GM19467 (cell line): ENCODE data around the gene PHF1.

Experiments used
- ATAC-seq: cut with Tn5 transposase; IDR thresholded peaks from one replicate; pipeline ENCODE4 v1.9.1; 2021; ENCODE audit warnings: mild to moderate bottlenecking, moderate library complexity; ENCODE audit not compliant: unreplicated experiment

The PHF1 gene

DNA sequence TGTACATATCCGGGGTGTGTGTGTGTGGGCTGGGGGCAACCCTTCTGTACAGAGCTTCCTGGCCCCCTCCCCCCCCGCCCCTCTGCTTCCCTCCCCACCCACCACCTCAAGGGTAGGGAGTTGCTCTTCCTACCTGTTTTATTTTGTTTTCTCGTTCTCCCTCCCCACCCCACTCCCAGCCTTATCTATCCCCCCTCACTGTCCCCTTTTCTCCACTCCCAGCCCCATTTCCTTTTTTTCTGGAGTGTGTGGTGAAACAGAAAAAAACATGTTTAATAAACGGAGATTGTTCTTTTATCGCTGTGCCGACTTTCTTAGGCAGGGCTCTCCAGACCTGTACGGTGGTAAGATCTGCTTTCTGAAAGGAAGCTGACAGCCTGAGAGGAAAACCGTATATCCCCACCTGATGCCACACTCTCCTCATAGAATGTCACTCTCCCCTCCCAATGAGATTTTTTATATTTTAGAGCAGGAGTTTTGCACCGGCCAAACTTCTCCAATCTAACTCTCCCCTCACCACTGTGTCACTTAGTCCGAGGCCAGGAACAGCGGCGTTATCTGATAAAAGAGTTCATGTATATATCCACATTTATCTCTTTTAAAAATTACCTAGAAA lies 42.7 kb downstream of the PHF1 start:
- no peak for ATAC-seq

DNA sequence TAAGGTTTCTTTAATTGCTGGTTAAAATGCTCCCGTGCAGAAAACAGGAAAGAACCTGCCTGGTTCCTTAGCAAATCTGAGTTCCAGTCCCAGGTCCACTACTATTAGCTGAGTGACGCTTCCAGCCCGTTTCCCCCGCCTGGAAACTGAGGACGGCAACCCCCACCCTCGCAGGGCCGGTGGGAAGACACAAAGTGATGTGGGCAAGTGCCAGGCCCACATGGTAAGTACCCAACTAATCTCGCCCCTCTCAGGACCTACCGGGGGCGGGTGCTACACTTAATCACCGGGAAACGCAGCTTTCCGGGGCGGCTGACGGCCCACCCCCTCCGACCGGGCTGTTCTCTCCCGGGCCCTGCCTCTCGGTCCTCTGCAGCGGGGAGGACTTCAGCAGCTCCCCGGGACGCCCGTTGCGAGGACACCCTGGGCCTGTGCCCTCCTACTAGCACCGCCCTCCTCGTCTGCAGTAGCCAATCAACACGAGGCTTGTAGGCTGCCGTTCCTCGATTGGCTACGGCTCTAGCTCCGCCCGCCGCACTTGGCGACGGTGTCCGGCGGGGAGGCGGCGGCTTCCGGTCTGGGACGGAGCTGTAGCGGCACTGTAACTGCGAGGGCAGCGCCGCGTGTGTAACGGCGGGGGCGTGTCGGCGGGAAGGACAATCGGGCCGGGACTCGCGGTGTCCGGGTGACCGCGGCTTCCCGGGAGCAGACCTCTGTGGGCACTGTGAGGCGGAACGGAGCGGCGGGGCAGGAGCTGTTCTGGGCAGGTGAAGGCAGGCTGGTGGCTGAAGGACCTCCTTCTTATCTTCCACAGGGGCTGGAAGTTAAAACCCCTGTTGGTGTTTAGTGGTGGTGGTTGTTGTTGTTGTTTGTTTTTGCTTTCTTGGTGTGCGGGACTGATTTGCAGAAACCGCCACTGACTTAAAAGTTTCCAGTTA lies 43.5 kb downstream of the PHF1 start, which contains the start of gene ZBTB9:
TSS of gene ZBTB9 (plus strand) at position 568 of the 938 bp plus-strand sequence. CDS start 525 bp downstream, outside the sequence.
- peak; percentile 97 for ATAC-seq

DNA sequence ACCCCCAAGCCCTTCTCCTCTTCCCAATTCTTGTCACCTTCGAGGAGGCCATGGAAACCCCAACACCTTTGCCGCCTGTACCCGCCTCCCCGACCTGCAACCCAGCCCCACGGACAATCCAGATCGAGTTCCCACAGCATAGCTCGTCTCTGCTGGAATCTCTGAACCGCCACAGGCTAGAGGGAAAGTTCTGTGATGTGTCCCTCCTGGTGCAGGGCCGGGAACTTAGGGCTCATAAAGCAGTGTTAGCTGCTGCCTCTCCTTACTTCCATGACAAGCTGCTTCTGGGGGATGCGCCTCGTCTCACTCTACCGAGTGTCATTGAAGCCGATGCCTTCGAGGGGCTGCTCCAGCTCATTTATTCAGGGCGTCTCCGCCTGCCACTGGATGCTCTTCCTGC lies 44.2 kb downstream of the PHF1 start:
- ATAC-seq = no peak

DNA sequence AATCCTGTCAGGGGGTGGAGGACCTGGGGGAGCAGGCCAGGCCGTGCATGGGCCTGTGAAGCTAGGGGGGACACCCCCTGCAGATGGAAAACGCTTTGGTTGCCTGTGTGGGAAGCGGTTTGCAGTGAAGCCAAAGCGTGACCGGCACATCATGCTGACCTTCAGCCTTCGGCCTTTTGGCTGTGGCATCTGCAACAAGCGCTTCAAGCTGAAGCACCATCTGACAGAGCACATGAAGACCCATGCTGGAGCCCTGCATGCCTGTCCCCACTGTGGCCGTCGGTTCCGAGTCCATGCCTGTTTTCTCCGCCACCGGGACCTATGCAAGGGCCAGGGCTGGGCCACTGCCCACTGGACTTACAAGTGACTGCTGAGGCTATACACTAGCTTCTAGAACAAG lies 45.3 kb downstream of the PHF1 start:
- no peak for ATAC-seq

DNA sequence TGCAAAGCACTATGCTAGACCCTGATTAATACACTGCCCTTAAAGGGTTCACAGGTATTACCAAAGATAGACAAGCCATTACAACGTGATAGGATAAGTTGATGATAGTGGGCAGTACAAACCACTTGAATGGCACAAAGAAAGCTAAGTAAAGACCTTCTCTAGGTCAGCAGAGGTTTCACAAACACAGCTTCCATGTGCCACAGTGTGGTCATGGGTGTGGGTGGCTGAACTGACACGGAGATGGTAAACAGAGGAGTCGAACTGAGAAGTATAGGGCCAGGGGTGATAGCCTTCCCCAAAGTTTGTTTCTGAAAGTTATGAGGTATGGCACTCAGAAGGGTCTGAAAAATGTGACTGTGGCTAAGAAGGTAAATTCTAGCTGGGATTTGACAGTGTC lies 47.9 kb downstream of the PHF1 start:
- no peak for ATAC-seq

DNA sequence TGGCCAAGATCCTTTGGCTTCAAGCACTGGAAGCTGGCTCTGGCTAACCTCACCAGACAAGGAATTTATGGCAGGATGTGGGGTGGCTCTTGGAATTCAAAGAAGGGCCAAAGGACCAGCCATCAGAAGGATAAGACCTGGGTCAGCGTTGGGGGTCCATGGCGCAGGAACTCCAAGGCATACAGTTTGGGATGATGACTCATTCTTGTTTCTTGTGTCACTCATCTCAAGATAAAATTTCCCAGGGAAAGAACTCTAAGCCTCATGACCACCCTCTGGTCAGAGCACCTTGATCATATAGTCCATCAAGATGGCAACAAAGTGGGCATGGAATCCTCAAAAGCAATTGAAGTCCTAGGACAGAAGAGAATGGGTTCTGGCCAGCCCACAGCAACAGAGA lies 48.4 kb downstream of the PHF1 start:
- no peak for ATAC-seq
